IPS-18c (cell line): ENCODE data around the gene VSTM2B.

Experiments
- H3K4me3 ChIP-seq: 2 replicates; pipeline ENCODE4 v1.7.0; 2013; ENCODE audit warnings: low read depth, mild to moderate bottlenecking, low read length, moderate library complexity; ENCODE audit not compliant: insufficient read depth
- H3K9me3 ChIP-seq: one replicate; pipeline ENCODE4 v1.6.1; 2013; ENCODE audit warnings: mild to moderate bottlenecking, low read length, moderate library complexity; ENCODE audit not compliant: control insufficient read depth, insufficient read depth

The VSTM2B gene

DNA sequence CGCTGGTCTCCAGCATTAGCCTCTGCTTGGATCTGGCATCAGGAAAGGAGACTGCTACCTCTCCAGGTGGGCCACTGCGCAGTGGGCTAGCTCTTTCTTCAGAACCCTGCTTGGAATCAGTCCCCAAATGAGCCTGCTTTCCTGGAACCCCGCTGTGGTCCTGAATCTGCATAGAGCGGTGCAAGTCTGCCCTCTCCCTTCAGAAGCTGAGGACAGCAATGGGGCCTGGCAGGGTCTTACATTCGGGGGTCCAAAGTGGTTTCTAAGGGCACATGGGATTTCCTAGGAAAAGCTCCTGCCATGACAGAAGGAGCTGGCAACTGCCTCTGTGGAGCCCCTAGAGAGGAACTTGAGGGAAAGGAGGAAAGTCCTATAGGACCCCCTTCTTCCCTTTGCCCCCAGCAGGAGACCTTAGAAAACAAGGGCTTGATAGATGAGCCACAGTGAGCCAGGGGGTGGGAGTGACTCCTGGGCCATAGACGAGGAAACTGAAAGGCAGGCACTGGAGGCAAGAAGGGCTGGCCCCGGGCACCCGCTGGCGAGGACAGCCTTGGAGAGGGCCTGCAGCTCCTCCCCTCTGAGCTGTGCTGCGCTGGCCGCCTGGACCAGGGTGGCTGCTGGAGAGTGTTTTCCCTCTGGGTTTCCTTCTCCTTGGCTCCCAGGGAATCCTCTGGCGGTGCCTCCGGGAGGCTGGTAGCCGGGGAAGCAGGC is 1.4 kb upstream of the VSTM2B start:
- H3K4me3 ChIP-seq, result peak overlapping the region; percentile 52

DNA sequence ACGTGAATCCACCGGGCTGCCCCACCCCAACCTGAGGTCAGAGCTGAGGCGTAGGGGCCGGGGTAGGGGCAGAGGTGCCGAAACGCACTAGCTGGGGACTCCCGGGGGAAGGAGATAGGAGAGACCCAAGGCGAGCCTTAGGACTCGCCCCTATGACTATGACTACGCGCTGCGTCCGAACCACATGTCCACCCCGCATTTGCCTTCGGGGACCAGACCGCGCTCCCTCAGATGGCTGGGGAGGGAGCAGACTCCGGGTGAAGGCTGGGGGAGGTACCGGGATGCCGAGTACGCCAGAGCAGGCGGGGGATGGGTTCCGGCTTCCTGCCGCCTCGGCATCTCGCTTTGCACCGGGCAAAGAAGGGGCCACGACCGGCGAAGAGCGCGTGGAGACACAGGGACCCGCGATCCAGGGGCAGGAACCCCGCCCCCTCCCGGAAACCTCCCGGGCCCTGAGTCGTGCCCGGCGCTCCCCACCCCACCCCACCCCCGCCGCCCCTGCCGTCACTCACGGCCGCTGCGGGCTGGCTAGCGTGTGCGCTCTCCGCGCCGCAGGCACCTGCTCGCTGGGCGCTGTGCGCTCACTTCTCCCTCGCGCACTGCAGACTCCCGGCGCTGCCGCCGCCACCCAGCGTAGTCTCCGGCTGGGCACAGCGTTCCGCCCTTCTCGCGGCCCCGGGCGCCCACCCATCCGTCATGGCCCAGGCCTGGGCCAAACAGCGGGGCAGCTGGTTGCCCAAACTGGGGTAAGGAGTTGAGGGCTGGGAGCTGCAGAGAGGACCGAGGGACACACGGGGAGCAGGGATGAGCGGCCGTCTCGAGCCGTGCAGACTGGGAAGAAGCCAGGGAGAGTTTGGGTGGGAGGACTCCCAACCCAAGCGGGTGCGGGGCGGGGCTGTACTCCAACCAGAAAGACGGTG is 622 bp upstream of the VSTM2B start:
- peak overlapping the region; percentile 53 for H3K4me3 ChIP-seq
- H3K9me3 ChIP-seq, result peaks cover 5% of the 10 kb centered on the region

More for the DNA sequence above, 1.4 kb upstream of the VSTM2B start:
- H3K9me3 ChIP-seq, result peaks cover 2% of the 10 kb centered on the region

DNA sequence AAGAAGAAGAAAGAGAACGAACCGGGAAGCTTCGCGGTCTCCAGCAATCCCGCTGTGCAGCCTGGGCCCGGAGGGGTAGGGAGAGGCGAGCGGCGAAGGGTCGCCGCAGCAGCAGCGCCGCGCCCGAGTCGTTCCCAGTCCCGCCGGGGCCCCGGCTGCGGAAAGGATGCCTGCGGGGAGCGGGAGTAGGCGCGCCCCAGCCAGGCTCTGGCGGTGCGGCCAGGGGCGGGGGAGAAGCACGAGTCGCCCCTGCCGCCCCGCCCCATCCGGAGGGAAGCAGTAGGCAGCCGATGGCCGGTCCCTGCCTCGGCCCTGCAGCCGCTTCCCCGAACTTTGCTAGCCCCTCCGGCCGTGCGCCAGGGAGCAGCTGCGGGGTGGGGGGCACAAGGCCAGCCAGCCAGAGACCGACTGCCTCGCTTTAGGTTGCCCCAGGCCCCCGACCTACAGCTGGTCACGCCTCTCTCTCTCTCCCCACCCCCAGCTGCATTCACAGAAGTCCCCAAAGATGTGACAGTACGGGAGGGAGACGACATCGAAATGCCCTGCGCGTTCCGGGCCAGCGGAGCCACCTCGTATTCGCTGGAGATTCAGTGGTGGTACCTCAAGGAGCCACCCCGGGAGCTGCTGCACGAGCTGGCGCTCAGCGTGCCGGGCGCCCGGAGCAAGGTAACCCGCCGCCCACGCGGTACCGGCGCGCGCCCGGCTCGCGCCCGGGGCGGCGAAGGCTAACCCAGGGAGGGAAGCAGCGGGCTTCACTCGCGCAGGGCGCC is 1.1 kb downstream of the VSTM2B start:
- peaks cover 7% of the 10 kb centered on the region for H3K9me3 ChIP-seq
- peak overlapping the region; percentile 49 for H3K4me3 ChIP-seq

DNA sequence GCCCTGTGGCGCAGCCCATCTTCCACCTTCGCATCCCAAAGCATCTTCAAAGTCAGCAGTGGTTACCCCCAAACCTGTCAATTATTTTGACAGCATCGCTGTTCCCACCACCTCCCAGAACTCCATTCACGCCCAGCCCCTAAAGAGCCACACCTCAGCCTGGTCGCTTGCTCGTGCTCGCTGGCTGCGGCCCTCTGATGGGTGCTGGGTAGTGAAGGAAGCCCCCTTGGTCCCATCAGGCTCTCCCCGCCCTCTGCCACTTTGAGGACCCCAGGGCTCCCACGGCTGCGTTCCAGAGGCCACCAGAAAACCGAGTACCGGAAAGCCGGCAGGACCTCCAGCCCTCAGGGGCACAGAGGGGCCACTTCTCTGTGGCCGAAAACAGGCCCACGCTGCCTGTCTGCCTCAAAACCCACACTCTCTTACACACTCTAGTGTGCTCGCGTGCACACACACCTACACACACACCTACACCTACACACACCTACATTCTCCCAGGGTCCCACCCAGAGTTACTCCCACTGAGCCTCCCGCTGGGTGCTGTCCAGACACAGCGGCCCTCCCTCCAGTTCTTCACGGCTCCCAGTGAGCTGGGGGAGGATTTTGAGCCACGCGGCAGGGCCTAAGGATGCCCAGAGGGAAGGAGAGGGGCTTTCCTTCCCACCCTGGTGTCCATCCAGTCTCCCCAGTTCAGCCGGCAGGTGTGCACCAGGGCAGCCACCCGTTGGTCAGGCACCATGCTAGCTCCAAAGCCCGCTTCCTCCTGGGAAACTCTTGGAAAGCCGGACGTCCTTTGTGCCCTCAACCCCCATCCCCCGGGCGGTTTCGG is 1.9 kb downstream of the VSTM2B start:
- Histone ChIP-seq H3K9me3 (peaks cover 7% of the 10 kb centered on the region), H3K4me3 (peak overlapping the region; percentile 58; the same call in 1 of the 2 replicates)

DNA sequence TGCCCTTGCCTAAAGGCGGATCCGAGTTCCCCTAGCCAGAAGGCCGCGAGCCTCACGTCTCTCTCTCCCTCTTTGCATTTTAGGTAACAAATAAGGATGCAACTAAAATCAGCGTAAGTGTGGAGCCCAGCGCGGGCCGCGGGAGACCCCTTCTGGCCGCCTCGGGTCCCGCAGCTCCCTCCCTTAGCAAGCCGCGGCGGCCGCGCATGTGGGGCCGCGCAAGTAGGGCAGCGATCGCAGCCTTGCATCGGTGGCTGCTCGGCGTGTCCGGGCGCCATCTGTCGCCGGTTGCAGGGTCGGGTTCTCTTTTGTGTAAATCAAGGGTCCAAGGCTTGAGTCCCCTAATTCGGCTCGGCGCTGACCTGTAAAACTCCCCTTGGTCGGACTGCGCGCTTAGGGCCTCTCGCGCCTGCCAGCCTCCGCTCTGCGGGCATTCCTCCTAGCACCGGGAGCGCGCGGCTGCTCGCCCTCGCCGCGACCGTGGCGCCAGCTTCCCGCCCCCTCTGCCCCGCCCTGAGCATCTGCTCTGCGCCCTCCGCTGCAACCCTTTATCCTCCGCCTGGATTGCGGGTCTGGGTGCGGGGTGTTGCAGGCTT is 2.7 kb downstream of the VSTM2B start:
- Histone ChIP-seq H3K9me3 (peaks cover 7% of the 10 kb centered on the region), H3K4me3 (peak overlapping the region; percentile 58)

DNA sequence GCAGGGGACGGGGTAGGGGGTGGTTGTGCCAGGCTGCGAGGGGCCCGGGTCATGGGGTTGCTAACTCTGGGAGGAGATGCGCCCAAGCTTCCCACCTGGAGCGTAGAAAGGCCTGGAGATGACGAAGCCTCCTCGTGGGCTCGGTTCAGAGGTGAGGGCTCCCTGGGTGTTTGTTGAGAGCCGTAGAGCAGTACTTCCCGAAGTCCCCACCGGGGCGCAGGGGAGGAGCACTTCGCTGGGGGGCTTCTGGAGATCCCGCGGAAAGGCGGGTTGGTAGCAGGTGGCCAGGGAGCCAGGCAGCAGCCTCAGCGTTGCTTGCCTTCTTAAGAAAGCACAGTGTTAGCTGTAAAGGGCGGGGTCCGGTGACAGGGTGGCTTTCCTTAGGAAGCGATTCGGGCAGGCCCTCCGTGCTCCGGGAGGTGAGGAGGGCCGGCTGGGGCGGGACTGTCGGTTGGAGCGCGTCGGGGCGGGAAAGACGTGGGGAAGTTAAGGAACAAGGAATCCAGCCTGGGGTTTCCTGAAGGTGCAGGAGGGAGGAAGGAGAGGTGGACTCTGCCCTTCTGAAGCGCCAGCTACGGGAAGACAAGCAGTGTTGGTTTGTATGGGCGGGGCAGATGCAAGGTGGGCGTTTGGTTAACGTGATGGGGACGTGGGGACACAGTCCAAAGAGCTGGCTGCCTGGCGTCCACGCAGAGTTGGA is 3.3 kb downstream of the VSTM2B start:
- H3K9me3 ChIP-seq, result peaks cover 7% of the 10 kb centered on the region
- peak overlapping the region; percentile 58 for H3K4me3 ChIP-seq

DNA sequence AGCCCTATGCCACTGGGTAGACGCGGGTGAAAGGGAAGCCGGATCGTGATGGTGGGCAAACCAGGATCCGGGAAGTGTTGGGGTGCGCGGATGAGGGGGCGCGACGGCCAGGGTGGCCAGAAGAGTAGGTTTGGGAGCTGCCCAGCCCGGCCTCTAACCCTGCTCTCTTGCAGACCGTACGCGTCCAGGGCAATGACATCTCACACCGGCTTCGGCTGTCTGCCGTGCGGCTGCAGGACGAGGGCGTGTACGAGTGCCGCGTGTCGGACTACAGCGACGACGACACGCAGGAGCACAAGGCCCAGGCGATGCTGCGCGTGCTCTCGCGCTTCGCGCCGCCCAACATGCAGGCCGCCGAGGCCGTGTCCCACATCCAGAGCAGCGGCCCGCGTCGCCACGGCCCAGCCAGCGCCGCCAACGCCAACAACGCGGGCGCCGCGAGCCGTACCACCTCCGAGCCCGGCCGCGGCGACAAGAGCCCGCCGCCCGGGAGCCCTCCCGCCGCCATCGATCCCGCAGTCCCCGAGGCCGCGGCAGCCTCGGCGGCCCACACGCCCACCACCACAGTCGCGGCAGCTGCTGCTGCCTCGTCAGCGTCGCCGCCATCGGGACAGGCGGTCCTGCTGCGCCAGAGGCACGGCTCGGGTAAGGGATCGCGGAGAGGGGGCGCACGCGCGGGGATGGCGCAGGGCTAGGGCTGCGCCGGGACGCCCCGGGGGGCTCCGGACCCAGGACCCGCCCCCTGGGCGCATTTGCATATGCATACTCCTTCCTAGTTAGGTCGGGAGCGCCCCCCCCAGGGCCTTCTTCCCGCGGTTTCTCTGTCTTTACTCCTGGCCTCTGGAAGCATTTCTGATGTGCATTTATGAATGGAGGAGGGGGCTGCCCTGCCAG is 4.1 kb downstream of the VSTM2B start:
- H3K4me3 ChIP-seq, result peak overlapping the region; percentile 58
- peaks cover 7% of the 10 kb centered on the region for H3K9me3 ChIP-seq

DNA sequence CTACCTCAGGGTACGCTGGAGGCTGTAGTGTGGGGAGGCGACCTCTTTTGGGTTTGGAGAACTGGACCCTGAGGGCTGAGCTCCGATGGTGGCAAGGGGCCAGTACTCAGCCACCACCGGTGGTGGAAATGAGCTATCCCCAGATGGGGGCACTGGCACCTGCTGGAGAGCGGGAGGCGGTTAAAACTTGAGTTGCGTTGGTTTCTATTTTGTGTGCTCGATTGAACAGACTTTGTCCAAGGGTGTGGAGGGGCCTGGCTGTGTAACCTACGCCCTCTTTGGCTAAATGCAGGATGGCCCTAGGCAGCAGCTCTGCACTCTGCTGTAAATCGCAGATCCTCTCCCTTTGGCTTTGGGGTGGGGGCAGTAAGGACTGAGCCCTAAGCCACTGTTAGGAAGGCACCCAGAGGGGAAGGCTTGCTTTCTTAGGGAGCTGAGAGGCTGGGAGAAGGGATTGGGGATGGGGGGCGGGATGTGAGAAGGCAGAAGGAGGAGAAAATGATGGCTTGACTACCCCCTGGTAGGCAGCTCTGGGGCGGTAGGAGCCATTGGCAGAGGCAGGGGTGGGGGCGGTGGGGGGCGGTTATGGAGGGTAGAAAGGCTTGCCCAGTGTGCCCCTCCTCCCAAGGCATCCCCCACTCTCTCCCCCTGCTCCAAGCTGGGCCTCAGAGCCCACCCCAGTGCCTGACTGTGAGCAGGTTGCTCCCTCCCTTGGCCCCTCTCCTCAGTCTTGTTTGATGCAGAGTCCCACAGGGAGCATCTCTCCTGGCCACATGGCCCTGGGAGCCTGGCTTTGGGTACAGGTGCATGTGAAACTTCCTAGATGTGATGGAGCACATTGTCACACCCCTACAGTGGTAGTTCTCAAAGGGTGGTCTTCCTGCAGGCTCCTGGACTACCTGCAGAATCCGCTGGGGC is 5.0 kb downstream of the VSTM2B start:
- peak overlapping the region; percentile 58 for H3K4me3 ChIP-seq
- H3K9me3 ChIP-seq, result peaks cover 5% of the 10 kb centered on the region

DNA sequence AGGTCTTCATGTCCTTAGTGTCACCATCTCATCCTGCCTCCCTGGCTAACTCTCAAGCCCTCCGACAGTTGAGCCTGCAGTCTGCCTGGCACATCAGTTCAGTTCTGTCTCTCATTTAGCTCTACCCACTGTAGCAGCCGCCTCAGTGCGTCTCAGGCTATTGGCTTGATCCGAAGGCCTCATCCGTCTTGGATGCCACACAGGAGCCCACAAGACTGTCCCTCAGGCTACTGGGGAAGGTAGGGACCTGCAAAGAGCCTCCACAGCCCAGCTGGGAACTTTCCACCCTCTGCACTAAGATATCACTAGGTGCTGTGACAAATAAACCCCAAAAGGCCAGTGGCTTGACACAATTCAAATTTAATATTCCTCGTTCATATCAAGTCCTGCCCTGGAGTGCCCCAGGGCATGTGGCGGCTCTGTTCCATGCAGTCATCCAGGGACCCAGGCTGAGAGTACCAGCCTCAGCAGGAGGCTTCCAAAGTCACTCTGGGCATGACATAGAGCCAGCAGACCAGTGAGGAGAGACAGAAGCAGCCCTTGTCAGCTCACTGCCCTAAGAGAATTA is 5.7 kb downstream of the VSTM2B start:
- peaks cover 5% of the 10 kb centered on the region for H3K9me3 ChIP-seq
- no peak overlapping the region for H3K4me3 ChIP-seq

DNA sequence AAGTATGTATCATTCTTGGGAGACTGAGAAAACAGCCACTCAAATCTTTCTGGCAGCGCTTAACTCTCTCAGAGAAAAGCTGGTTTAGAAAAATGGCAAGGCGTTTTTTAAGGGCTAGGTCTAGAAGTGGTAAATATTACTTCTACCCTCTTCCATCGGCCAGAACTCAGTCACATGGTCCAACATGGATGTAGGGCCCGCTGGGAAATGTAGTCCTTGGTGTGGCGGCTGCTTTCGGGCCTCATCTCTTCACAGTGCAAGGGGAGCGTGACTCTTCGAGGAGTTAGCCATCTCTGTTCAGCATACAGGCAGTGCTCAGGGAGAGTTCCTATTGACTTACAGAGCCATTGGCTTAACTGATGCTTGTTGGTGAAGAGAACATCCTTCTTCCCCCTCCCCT is 6.3 kb downstream of the VSTM2B start:
- no peak overlapping the region for H3K4me3 ChIP-seq
- H3K9me3 ChIP-seq, result peaks cover 5% of the 10 kb centered on the region

DNA sequence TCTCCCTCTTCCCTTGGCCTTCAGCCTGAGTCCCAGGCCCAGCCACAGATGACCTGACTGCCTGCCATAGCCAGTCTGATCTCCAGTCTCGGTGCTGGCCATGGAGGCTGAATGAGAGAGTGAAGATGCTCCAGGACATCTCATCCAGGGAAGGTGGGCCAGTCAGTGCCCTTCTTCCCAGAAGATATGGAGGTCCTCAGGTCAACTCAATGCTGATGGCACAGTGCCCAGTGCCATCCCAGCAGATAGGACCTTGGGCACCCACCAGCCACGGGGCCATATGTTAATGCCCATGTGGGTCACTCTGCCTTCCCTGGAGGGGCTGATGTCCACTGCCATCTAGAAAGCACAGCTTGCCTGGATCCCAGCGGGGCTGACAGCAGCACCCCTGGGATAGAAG is 7.2 kb downstream of the VSTM2B start:
- H3K4me3 ChIP-seq, result no peak overlapping the region
- peaks cover 5% of the 10 kb centered on the region for H3K9me3 ChIP-seq

DNA sequence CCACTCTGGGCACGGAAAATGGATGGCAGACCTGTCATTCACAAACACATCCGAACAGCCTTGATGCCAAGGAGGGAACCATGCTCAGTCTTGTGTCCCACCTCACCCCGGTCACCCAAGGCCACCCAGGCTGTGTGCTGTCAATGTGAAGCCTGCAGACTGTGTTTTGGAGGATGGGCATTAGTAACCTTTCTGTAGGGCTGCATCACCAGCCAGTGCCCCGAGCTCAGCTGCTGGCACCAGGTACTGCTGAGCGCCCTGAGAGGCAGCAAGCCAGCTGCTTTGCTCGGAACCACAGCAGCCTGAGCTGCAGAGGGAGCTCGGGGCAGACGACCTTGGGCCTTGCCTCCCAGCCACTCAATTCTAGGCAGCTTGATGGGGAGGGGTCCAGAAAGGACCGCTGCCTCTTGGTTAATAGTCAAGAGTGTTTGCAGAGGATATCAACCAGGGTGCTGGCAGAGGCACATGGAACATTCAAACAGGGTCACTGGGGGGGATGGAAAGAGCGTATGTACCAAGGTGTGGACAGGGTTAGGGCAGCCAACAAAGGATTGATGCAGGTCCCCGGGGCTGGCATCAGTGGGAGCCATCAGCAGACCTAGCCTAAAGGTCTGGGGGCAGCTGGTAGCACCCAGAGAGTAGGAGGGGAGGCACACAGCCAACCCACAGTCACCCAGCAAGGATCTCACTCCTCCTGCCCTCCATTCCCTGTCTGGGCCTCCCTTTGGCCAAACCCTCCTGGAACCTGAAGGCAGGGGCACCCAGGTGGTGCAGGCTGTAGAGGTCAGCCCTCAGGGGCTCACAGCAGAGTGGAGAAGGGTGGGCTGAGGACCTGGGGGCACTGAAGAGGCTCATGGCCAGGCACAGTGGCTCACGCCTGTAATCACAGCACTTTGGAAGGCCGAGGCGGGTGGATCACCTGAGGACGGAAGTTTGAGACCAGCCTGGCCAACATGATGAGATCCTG is 8.1 kb downstream of the VSTM2B start:
- H3K4me3 ChIP-seq, result no peak overlapping the region

DNA sequence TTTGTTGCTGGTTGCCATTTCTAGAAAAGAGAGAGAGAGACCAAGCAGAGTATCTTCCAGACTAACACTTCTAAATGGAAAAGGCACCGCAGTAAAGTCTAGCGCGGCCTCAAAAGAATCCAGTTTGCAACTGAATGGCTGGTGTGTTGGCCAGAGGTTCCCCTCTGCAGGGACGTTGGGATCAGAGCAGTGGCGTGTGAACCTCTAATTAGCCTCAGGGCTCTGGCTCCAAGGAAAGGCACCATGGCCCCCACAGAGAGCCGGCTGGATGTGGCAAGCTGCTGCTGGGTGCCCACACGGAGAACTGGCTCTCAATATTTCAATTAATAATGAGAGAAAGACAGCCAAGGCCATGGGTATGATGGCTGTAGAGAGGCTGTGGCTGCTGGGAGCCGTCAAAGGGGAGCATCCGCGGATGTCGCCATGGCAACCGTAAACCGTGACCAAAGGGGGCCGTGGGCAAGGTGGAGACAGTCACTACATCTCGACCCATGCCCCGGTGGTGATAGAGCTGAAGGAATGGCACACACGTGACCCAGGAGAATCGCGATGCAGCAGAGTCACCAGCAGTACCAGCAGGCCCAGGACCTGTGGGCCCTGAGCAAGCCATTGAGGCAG is 9.5 kb downstream of the VSTM2B start:
- no peak overlapping the region for H3K4me3 ChIP-seq

More for the DNA sequence above, 8.1 kb downstream of the VSTM2B start:
- peaks cover 5% of the 10 kb centered on the region for H3K9me3 ChIP-seq

More for the DNA sequence above, 9.5 kb downstream of the VSTM2B start:
- H3K9me3 ChIP-seq, result peaks cover 2% of the 10 kb centered on the region
